GM19351 (cell line): ENCODE results near the gene CARD10.

Source experiments
- ATAC-seq: cut with Tn5 transposase; IDR thresholded peaks from one replicate; pipeline ENCODE4 v1.9.1; 2021; ENCODE audit warnings: mild to moderate bottlenecking, moderate library complexity; ENCODE audit not compliant: unreplicated experiment

CARD10 gene, protein sequence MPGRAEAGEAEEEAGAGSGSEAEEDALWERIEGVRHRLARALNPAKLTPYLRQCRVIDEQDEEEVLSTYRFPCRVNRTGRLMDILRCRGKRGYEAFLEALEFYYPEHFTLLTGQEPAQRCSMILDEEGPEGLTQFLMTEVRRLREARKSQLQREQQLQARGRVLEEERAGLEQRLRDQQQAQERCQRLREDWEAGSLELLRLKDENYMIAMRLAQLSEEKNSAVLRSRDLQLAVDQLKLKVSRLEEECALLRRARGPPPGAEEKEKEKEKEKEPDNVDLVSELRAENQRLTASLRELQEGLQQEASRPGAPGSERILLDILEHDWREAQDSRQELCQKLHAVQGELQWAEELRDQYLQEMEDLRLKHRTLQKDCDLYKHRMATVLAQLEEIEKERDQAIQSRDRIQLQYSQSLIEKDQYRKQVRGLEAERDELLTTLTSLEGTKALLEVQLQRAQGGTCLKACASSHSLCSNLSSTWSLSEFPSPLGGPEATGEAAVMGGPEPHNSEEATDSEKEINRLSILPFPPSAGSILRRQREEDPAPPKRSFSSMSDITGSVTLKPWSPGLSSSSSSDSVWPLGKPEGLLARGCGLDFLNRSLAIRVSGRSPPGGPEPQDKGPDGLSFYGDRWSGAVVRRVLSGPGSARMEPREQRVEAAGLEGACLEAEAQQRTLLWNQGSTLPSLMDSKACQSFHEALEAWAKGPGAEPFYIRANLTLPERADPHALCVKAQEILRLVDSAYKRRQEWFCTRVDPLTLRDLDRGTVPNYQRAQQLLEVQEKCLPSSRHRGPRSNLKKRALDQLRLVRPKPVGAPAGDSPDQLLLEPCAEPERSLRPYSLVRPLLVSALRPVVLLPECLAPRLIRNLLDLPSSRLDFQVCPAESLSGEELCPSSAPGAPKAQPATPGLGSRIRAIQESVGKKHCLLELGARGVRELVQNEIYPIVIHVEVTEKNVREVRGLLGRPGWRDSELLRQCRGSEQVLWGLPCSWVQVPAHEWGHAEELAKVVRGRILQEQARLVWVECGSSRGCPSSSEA

GRCh38 chr22:37519268-37520195, at the start of gene CARD10:
Gene CARD10, minus strand, starts transcription at chr22:37519415. Its CDS starts 215 bp downstream, at chr22:37519200.
- ATAC-seq = no peak

GRCh38 chr22:37568448-37569008, 49.3 kb upstream of the CARD10 start:
- no peak for ATAC-seq

DNA sequence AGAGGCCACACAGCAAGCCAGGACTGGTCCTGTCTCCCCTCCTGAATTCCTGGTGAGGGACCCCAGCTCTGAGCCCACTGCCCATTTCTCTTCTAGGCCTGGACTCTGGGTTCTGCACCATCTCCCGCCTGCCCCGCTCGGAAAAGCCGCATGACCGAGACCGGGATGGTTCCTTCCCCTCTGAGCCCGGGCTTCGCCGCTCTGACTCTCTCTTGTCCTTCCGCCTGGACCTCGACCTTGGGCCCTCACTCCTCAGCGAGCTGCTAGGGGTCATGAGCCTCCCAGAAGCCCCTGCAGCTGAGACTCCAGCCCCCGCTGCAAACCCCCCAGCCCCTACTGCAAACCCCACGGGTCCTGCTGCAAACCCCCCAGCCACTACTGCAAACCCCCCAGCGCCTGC, 48.8 kb upstream of the CARD10 start:
- ATAC-seq = no peak

DNA sequence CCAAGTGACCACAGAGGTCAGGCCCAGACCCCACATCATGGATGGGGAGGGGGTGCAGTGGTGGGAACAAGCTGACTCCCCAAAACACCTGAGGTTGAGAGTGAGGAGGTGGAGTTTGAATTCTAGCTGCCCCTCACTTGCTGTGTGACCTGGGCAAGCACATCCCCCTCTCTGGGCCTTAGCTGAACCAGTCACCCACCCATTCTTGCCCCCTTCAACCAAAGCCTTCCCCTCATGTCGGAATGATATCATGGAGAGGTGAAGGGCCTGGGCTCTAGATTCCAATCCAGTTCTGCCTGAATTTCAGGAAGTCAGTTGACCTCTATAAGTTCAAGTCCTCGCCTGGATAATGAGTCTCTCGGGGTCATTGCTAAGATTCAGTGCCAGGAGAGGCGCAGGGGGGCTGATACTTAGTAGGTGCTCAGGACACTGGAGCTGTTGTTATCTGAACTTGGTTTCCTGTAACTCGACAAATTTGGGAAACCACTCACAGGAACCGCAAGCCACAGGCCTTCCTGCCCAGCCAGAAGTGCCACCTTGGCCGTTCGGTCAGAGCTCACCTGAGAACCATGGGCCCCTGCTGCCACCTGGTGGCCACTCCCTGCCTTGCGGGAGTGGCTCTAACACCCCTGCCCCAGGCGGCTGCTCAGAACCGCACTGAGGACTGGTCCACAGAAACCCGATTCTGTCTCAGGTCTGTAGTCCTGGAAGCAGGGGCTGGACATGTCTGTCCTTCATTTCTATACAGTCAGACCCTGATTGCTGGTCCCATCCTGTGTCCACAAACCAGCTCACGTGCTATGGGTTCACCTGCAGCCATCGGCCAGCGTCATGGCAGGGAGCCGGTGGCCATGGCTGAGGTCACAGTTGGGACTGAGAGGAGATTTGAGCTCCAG, 47.9 kb upstream of the CARD10 start:
- ATAC-seq = no peak

DNA sequence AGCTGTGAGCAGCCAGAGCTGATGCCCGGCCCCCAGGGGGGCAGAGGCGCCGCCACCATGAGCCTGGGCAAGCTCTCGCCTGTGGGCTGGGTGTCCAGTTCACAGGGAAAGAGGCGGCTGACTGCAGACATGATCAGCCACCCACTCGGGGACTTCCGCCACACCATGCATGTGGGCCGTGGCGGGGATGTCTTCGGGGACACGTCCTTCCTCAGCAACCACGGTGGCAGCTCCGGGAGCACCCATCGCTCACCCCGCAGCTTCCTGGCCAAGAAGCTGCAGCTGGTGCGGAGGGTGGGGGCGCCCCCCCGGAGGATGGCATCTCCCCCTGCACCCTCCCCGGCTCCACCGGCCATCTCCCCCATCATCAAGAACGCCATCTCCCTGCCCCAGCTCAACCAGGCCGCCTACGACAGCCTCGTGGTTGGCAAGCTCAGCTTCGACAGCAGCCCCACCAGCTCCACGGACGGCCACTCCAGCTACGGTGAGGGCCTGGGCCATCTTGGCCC, 47.2 kb upstream of the CARD10 start:
- ATAC-seq = no peak

DNA sequence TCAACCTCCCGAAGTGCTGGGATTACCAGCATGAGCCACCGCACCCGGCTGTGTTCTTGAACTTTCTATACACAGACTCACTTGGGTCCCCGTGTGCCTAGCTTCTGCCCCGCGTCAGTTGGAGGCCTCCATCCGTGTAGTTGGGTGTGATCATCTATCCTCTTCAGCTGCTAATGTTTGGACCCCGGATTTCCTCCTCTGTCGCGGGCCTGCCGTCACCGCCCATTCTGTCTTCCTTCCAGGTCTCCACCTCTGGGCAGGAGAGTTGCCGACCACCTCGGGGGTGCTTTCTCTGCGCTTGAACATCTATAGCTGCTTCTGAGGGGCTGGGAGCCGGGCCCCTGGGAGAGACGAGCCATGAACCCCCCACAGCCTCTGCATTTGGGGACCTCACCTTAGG, 46.6 kb upstream of the CARD10 start:
- ATAC-seq = no peak

DNA sequence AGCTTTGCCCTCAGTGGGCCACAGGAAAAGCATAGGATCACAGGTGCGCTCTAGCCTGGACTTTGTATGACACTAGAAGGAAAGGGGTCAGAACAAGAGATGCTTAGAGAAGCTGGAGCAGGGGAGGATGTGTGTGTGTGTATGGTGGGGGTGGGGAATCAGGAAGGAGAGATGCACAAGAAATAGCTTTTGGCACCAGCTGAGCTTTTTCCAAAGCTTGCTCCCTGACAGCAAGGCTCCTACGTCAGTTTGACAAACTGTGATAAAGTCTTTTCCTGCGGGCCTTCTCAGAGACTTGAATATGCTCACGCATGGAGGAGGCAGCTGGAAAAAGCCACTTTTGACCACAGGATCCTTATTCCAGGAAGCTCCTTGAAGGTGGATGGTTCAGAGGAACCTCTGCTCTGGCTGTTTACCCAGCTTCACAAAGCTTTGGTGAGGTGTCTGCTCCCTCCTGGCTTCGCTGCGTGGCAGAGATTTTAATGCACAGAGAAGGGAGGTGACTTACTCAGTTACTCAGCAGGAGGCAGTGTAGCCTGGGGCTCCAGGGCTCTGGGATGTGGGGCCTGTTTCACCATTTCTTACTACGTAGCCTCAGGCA, 45.0 kb upstream of the CARD10 start:
- ATAC-seq = no peak

DNA sequence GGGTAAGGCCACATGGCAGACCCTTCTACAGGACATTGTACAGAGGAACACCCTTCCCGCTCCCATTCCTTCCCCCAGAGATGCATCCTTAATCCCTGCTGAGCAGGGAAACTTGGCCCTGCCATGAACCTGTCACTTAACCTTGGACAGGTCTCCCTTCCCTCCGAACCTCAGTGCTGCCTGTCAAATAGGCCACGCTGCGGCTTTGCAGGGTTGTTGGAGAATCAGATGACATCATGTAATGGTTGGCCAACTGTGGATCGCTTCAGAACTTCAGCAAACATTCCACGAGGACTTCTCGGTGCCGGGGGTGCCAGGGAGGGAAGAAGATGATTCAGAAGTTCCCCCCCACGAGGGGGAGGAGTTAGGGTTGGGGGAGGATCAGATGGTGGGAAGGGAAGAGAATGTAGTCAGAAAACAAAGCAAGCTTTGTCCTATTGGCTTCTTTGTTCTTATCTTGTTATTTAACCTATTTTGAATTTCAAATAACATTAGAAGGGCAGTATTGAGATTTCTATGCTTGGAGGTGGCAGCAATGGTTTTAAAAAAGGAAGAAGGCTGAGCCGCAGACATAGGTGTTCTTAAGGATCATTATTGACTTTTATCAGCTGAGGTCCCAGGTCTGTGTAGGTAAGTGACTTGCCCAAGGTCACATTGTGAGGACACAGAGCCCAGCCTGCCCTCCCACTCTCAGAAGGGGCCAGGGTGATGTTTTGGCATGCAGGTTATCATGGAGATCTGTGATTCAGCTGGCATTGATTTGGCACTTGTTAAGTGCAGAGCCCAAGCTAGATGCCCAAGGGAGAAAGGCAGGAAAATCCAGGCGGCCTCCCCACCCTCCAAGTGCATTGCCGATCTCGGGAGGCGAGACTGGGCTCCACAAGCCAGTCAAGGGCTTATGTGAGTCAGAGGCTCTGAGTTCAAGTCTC, 44.2 kb upstream of the CARD10 start:
- no peak for ATAC-seq

DNA sequence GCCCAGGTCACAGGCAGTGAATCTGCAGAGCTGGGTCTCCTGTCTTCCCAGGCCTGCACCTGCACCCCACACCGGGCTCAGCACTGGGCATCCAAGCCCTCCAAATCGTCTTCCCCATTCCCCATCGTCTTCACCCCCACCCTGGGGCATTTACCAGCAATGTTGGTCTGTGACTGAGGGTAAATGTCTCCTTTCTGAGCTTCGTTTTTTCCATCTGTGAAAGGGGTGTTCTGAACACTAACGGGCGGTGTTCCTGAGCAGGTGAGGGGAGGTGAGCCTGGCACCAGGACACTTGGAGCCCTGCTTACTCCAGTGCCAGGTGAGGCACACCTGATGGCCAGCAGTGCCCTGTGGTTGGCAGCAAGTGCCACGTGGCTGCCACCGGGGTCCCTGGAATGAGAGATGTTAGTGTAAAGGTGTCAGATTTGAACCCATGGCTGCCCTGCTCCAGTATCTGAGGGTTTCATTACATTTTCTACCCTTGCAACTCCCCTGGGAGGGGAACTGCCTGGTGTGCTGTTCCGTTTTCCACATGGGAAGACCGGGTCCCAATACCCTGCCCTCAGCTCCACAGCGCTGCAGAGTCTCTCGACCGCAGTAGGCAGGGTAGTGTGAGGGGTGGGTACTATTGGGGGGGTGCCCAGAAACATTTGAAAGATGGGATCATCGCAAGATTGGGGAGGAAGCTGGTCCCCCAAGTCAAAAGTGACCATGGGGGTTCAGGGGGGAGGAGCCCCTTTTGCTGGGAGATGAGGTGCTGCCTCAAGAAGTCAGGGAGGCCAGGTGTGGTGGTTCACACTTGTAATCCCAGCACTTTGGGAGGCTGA, 43.0 kb upstream of the CARD10 start:
- ATAC-seq = no peak

GRCh38 chr22:37561212-37562048, 42.2 kb upstream of the CARD10 start:
- no peak for ATAC-seq

DNA sequence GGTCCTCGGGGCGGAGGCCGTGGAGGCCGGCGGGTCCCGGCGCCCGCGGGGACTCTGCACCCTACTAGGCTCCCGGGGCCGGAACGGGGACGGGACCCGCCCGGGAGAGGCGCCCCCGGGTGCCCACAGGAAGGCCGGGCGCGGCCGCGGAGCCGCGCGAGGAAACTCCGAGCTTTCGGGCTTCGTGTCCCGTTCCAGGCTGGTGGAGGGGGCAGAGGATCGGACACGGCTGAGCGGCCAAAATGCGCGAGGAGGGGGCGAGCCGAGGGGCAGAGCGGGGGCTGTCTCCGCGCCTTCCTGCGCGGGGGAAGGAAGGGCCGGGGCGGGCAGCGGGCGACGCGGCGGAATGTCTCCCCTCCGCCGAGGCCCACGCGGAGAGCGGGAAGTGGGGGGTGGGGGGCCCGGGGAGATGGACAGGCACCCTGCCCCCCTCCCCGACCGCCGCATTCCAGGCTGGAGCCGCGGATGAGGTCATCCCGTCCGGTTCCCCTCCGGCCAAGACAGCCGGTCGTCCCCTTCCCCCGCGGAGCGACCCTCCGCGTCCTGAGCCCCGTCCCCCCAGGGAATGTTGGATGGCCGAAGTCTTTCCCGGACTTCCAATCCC, 41.5 kb upstream of the CARD10 start:
- ATAC-seq = no peak

DNA sequence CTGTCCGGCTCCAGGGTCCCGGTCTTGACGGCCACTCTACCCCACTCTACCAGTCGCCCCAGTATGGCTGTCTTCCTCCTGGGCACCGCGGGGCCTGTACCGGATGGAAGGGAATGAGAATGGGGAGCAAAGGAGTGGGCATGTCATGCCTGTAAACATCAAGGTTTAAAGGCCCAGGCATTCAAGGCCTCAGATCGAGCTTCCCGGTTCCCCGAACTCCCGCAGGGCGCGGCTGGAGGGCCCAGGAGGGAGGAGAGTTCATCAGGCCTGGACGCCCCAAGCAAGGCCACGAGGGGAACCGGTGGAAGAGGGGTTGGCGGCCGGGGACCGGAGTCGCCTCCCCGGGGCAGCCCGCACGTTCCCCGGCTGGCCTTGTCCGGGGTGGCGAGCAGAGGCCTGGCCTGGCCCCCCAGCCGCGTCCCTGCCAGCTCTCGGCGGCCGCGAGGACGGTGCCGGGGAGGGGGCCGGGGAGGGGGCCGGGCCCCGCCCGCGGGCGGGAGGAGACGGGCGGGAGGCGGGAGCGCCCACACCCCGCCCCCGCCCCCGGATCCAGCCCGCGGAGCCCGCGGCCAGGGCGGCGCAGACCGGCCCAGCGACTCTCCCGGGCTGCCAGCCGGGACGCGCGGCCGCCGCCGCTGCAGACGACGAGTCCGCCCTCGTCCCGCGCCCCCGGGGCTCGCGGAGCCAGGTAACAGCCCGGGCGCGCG, 40.8 kb upstream of the CARD10 start, which contains the start of gene CDC42EP1:
CDC42EP1 (plus strand) TSS at position 580 of the 707 bp plus-strand sequence. CDS start 5,870 bp downstream, outside the sequence.
- ATAC-seq = no peak

- ATAC-seq = no peak
Measured at GRCh38 chr22:37559521-37559900, 40.3 kb upstream of the CARD10 start.

- ATAC-seq = no peak
Measured at GRCh38 chr22:37558815-37559214, 39.6 kb upstream of the CARD10 start.
